Heart right ventricle (tissue), 16 donors: ENCODE measurements around the gene SLC12A8. TPM values are rescaled to one million over a fixed set of nuclear protein-coding genes. Genes with fewer than 3 reads are reported as not detected.

Source experiments
- ATAC-seq, 8 donors: fragments of 200-7000 bp; cut with Tn5 transposase; one replicate each; pipeline ENCODE4 v1.9.1; 2020; ENCODE audit warnings: mild to moderate bottlenecking in 8 of 8, moderate library complexity in 8 of 8, moderate number of reproducible peaks in 1 of 8
- DNase-seq, 2 donors: peaks; one replicate each; pipeline ENCODE4 v3.0.0-alpha.2; 2020
- H3K27ac ChIP-seq, 10 donors: fragments of 200-600 bp; sonication (generic) in 2 of 10; one replicate each; pipeline versions ENCODE4 v1.5.0 to v1.8.0; 2020 to 2022; ENCODE audit warnings: mild to moderate bottlenecking in 3 of 10
- H3K27me3 ChIP-seq, 7 donors: fragments of 200-600 bp; one replicate each; pipeline ENCODE4 v1.8.0; 2021 to 2022; ENCODE audit warnings: mild to moderate bottlenecking in 2 of 7
- H3K36me3 ChIP-seq, 9 donors: fragments of 200-600 bp; sonication (generic) in 1 of 9; one replicate each; pipeline versions ENCODE4 v1.5.0 to v1.8.0; 2020 to 2022; ENCODE audit warnings: mild to moderate bottlenecking in 2 of 9
- H3K4me1 ChIP-seq, 9 donors: fragments of 200-600 bp; sonication (generic) in 1 of 9; one replicate each; pipeline versions ENCODE4 v1.5.0 to v1.8.0; 2020 to 2022; ENCODE audit warnings: mild to moderate bottlenecking in 4 of 9
- H3K4me3 ChIP-seq, 10 donors: fragments of 200-600 bp; sonication (generic) in 2 of 10; one replicate each; pipeline versions ENCODE4 v1.5.0 to v1.8.0; 2020 to 2022; ENCODE audit warnings: mild to moderate bottlenecking in 7 of 10, moderate library complexity in 2 of 10
- H3K9me3 ChIP-seq, 11 donors: fragments of 200-600 bp in 10 of 11; sonication (generic) in 2 of 11; one replicate each; pipeline versions ENCODE4 v1.5.0 to v1.8.0; 2013 to 2022; ENCODE audit warnings: mild to moderate bottlenecking in 2 of 11, control low read depth in 1 of 11, moderate library complexity in 1 of 11
- CTCF ChIP-seq, 9 donors: fragments of 200-600 bp; sonication (generic) in 2 of 9; IDR thresholded peaks; one replicate each; pipeline versions ENCODE4 v1.5.0 to v1.8.0; 2021 to 2022; ENCODE audit warnings: antibody characterized with exemption in 9 of 9, mild to moderate bottlenecking in 5 of 9, moderate library complexity in 1 of 9
- WGBS, 2 donors: extraction: QIAGEN DNeasy Blood & Tissue Kit; methylation state at CpG; one replicate each; pipeline ENCODE4 v1.1.7; 2013; ENCODE audit warnings: inconsistent platforms in 1 of 2; 5-methylcytosine and 5-hydroxymethylcytosine counted together
- intact Hi-C, 10 donors: fragments of 100-400 bp; cut with DNase I; formaldehyde crosslinking; loops; one replicate each; pipeline versions ENCODE4 v1.11.1 to v1.14.2; 2022
- polyA plus RNA-seq, 2 donors: library from polyadenylated mRNA; stranded (reverse); fragments of 200-250 nt; gene quantifications; one replicate each; pipeline ENCODE4 v1.2.3, GENCODE V29; 2013
- total RNA-seq, 10 donors: library from RNA; stranded (reverse); fragmentation: NEBNext Ultra II Directional in 3 of 10; extraction: Animal tissue kit (Norgen Biotek cat#: 25700) in 3 of 10; gene quantifications; one replicate each; pipeline versions ENCODE4 v1.2.1 to v1.2.4, GENCODE V29; 2021 to 2023
- donor health status: Arrhythmogenic right ventricular cardiomyopathy.
- donor health status: ischemic (EF 13 %, LVEDD 7.1; RV severe dilation, severe dysfunction).
- donor health status: healthy with polysubstance abuse.
- donor health status: DM: no; HTN: yes; CAD: no.
- donor health status: DM: no; HTN: no; CAD: no.
- donor health status: ischemic (EF 25% LVEDD 6.9; RV normal size, moderate dysfunction).
- donor health status: ischemic (EF 25% LVEDD 5.7; RV mildly dilated, moderate dysfunction).
- donor health status: healthy.
- donor health status: DM: yes; HTN: yes; CAD: no.
- donor health status: Ischemic cardiomyopathy.
- donor health status: ischemic (EF 35%, LVEDD 5.7; RV mildly dilated, moderate dysfunction).
- donor health status: nonischemic (EF 11% LVEDD 7.7; RV severe dilation, severe dysfunction).
- donor health status: DM: yes; HTN: yes; CAD: no.
- donor health status: PGD.
- donor health status: ischemic (EF 29% LVEDD 5.4; RV normal size, mild dysfunction).
- donor health status: nonischemic (EF 23%, LVEDD 6.1; RV moderate dilation, normal function).

SLC12A8 gene
- total and polyA plus RNA-seq, 12 donors, result 0.09 to 0.88 (median 0.40) TPM; not detected in 1

- peaks cover 4 to 13% (median 10%) of the 10 kb centered on the region in 9 donors for H3K4me1 ChIP-seq
- no peaks in the 10 kb centered on the region for H3K36me3 ChIP-seq
- intact Hi-C loops, result loop anchor here in 1 of 10 donors (10.0 kb wide), 1 partner anchor 207 kb away; no protein-coding TSS in a partner anchor
- no peak for TF ChIP-seq CTCF (IDR thresholded peaks at IDR 0.05)
- no peak for DNase-seq
- ATAC-seq, result no peak
- no peak overlapping the region for H3K27ac ChIP-seq
- 97 to 100% methylated on average over 1 of the region's 1 CpG for WGBS, 2 donors
- H3K4me3 ChIP-seq, result no peak overlapping the region
- H3K9me3 ChIP-seq, result peaks cover 0 to 5% (median 0%) of the 10 kb centered on the region in 11 donors
- H3K27me3 ChIP-seq, result peaks cover 5 to 34% (median 15%) of the 10 kb centered on the region in 7 donors
These were observed 4.5 kb downstream of the SLC12A8 start for GRCh38 chr3:125207949-125208568.

GRCh38 chr3:125207507-125207906 lies 5.0 kb downstream of the SLC12A8 start:
- ATAC-seq, result no peak
- H3K4me3 ChIP-seq, result no peak overlapping the region
- TF ChIP-seq CTCF (IDR thresholded peaks at IDR 0.05), result no peak
- WGBS, 2 donors, result 79 to 87% methylated on average over 7 of the region's 7 CpGs
- peaks cover 0 to 7% (median 5%) of the 10 kb centered on the region in 9 donors for H3K4me1 ChIP-seq
- intact Hi-C loops, result loop anchor here in 1 of 10 donors (10.0 kb wide), 1 partner anchor 207 kb away; no protein-coding TSS in a partner anchor
- no peak overlapping the region for H3K27ac ChIP-seq
- H3K36me3 ChIP-seq, result no peaks in the 10 kb centered on the region
- DNase-seq, result no peak
- H3K9me3 ChIP-seq, result peaks cover 0 to 8% (median 0%) of the 10 kb centered on the region in 11 donors
- peaks cover 0 to 29% (median 9%) of the 10 kb centered on the region in 7 donors for H3K27me3 ChIP-seq

GRCh38 chr3:125206934-125207333 lies 5.6 kb downstream of the SLC12A8 start:
- H3K27ac ChIP-seq, result no peak overlapping the region
- ATAC-seq, result no peak
- DNase-seq, result no peak
- H3K9me3 ChIP-seq, result peaks cover 0 to 12% (median 0%) of the 10 kb centered on the region in 11 donors
- no peaks in the 10 kb centered on the region for H3K36me3 ChIP-seq
- intact Hi-C loops, result loop anchor here in 1 of 10 donors (10.0 kb wide), 1 partner anchor 208 kb away; no protein-coding TSS in a partner anchor
- H3K27me3 ChIP-seq, result peaks cover 0 to 23% (median 5%) of the 10 kb centered on the region in 7 donors
- 70 to 88% methylated on average over 6 of the region's 6 CpGs for WGBS, 2 donors
- peaks cover 0 to 2% (median 0%) of the 10 kb centered on the region in 9 donors for H3K4me1 ChIP-seq
- no peak for TF ChIP-seq CTCF (IDR thresholded peaks at IDR 0.05)
- no peak overlapping the region for H3K4me3 ChIP-seq

- no peak for TF ChIP-seq CTCF (IDR thresholded peaks at IDR 0.05)
- intact Hi-C loops, result loop anchor here in 2 of 10 donors (2.0 to 10.0 kb wide), 2 partner anchors 21 to 211 kb away; no protein-coding TSS in a partner anchor
These were observed 8.8 kb downstream of the SLC12A8 start for GRCh38 chr3:125203731-125204130.

More at GRCh38 chr3:125203731-125204130, 8.8 kb downstream of the SLC12A8 start:
- no peak overlapping the region for H3K27ac ChIP-seq
- ATAC-seq, result no peak
- no peak for DNase-seq
- no peaks in the 10 kb centered on the region for H3K36me3 ChIP-seq
- H3K4me1 ChIP-seq, result no peaks in the 10 kb centered on the region
- peaks cover 0 to 12% (median 0%) of the 10 kb centered on the region in 11 donors for H3K9me3 ChIP-seq
- no peak overlapping the region for H3K4me3 ChIP-seq
- H3K27me3 ChIP-seq, result no peaks in the 10 kb centered on the region
